Upper lobe of left lung (tissue), 6 donors: ENCODE measurements around the gene AFF3. TPM values are rescaled to one million over a fixed set of nuclear protein-coding genes. Genes with fewer than 3 reads are reported as not detected.
A peak's percentile ranks its signal among the peaks of the same experiment; 100 is the strongest.

ENCODE experiments used
- ATAC-seq, 2 donors: fragments of 200-7000 bp; cut with Tn5 transposase; one replicate each; pipeline ENCODE4 v1.9.1; 2022; ENCODE audit warnings: mild to moderate bottlenecking in 2 of 2, moderate library complexity in 2 of 2; ENCODE audit not compliant: low FRiP score in 2 of 2
- DNase-seq, 2 donors: peaks; one replicate each; pipeline ENCODE4 v3.0.0-alpha.2; 2019 to 2020
- H3K27ac ChIP-seq, 4 donors: fragments of 200-600 bp; sonication (generic); one replicate each; pipeline ENCODE4 v1.5.1; 2016 to 2019
- H3K27me3 ChIP-seq, 4 donors: fragments of 200-600 bp; sonication (generic); one replicate each; pipeline ENCODE4 v1.5.1; 2017 to 2019
- H3K36me3 ChIP-seq, 4 donors: fragments of 200-600 bp; sonication (generic); one replicate each; pipeline ENCODE4 v1.5.1; 2016 to 2019
- H3K4me1 ChIP-seq, 4 donors: fragments of 200-600 bp; sonication (generic); one replicate each; pipeline ENCODE4 v1.5.1; 2018 to 2019
- H3K4me3 ChIP-seq, 4 donors: fragments of 200-600 bp; sonication (generic); one replicate each; pipeline ENCODE4 v1.5.1; 2017 to 2019; ENCODE audit warnings: mild to moderate bottlenecking in 2 of 4, moderate library complexity in 1 of 4
- H3K9me3 ChIP-seq, 4 donors: fragments of 200-600 bp; sonication (generic); one replicate each; pipeline ENCODE4 v1.5.1; 2018 to 2019
- EP300 ChIP-seq, 4 donors: sonication (generic); formaldehyde crosslinking; IDR thresholded peaks; one replicate each; pipeline ENCODE4 v1.5.1; 2017; ENCODE audit warnings: antibody characterized with exemption in 4 of 4, control low read depth in 2 of 4
- POLR2A ChIP-seq, 4 donors: fragments of 450-650 bp; IDR thresholded peaks; one replicate each; pipeline ENCODE4 v1.5.1; 2016 to 2017; ENCODE audit warnings: antibody characterized with exemption in 4 of 4, mild to moderate bottlenecking in 2 of 4
- POLR2AphosphoS5 ChIP-seq, 2 donors: sonication (generic); formaldehyde crosslinking; IDR thresholded peaks; one replicate each; pipeline ENCODE4 v1.5.1; 2017; ENCODE audit warnings: antibody characterized with exemption in 2 of 2
- WGBS, 2 donors: methylation state at CpG; one replicate each; pipeline ENCODE4 v1.1.5; 2017 to 2018; 5-methylcytosine and 5-hydroxymethylcytosine counted together
- total RNA-seq, 6 donors: library from RNA; depleted of rRNA in 4 of 6; stranded (reverse); fragments of >200 nt in 4 of 6; gene quantifications; one replicate each; pipeline versions ENCODE4 v1.1.0 to v1.2.1, GENCODE V29; 2016 to 2021
- TF ChIP-seq, protein P1 (sequence below), 6 experiments: fragments of 450-650 bp in 4 of 6; fragments of 200-600 bp in 2 of 6; sonication (generic) in 2 of 6; IDR thresholded peaks; one replicate each; pipeline ENCODE4 v1.5.1; 2016 to 2019; ENCODE audit warnings: antibody characterized with exemption in 6 of 6
- donor health status: DM: no; HTN: no; CAD: no; lungs with moderate emphysema.
- donor health status: DM: no; HTN: yes; CAD: no; lungs with severe emphysema.

AFF3 gene
- total RNA-seq, 6 donors from 2014 or later = 21.0 to 195 (median 47.9) TPM

DNA sequence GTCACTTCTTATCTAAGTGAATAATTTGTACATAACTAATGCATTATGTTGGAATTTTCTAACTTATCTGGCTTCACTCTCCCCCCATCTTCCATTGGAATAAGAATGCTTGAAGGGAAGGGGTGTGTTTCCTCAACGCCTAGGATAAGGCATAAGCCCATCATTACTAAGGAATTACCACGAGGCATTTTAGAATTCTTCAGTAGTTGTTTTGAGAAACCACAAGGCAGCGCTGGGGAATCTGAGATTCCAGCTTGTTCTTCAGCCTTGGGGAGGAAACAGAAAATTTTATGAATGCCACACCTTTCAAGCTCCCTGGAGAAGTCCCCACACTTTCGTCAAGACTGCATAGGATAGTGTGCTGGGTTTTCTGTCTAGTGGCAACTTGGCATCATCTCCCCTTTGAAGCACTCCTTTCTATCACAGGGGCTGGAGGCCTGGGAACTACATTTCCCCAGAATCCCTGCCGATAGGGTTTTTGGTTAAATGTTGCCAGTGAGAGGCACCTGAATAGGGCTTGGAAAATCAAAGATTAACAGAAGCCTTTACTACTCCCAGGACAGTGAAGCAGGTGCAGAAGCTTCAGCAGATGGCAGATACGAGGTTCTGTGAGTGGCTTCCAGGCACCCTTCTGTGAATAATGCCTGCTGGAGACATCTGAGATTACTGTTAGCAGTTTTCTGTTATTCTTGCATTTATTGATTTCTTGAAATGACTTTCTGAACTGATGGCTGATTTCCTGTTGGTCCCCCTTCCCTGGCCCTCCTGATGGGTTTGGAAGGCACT is 459.9 kb downstream of the AFF3 start:
- DNase-seq (no peak), ATAC-seq (peak in 1 of 2 donors; percentile 43)
- 95 to 98% methylated on average over 6 of the region's 6 CpGs for WGBS, 2 donors
- Histone ChIP-seq H3K36me3 (no peaks in the 10 kb centered on the region), H3K9me3 (no peaks in the 10 kb centered on the region), H3K27me3 (no peaks in the 10 kb centered on the region), H3K4me3 (no peak overlapping the region), H3K4me1 (no peaks in the 10 kb centered on the region), H3K27ac (no peak overlapping the region)
- no peak for TF ChIP-seq POLR2AphosphoS5 (IDR thresholded peaks at IDR 0.05)
- no peak for TF ChIP-seq EP300 (IDR thresholded peaks at IDR 0.05)
- TF ChIP-seq, protein P1, sequence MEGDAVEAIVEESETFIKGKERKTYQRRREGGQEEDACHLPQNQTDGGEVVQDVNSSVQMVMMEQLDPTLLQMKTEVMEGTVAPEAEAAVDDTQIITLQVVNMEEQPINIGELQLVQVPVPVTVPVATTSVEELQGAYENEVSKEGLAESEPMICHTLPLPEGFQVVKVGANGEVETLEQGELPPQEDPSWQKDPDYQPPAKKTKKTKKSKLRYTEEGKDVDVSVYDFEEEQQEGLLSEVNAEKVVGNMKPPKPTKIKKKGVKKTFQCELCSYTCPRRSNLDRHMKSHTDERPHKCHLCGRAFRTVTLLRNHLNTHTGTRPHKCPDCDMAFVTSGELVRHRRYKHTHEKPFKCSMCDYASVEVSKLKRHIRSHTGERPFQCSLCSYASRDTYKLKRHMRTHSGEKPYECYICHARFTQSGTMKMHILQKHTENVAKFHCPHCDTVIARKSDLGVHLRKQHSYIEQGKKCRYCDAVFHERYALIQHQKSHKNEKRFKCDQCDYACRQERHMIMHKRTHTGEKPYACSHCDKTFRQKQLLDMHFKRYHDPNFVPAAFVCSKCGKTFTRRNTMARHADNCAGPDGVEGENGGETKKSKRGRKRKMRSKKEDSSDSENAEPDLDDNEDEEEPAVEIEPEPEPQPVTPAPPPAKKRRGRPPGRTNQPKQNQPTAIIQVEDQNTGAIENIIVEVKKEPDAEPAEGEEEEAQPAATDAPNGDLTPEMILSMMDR (IDR thresholded peaks at IDR 0.05) = no peak
- TF ChIP-seq POLR2A (IDR thresholded peaks at IDR 0.05) = no peak

DNA sequence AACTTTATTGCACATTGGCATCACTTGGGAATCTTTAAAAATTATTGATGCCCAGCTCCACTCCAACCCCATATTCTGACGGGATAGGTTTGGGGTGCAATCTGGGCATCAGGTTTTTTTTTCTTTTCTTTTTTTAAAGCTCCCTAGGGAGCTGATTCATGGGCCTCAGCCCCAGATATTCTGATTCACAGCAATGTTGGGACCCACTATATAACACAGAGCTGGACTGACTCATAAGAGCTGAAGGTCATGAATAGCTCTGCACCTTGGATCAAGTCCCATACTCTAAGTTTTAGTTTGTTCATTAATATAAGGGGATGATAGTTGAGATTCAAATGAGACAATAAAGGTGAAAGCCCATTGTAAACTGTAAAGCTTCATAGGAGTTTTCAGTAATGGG is 461.4 kb downstream of the AFF3 start:
- 92% methylated on average over 1 of the region's 1 CpG for WGBS, 2 donors
- no peaks in the 10 kb centered on the region for H3K36me3 ChIP-seq

DNA sequence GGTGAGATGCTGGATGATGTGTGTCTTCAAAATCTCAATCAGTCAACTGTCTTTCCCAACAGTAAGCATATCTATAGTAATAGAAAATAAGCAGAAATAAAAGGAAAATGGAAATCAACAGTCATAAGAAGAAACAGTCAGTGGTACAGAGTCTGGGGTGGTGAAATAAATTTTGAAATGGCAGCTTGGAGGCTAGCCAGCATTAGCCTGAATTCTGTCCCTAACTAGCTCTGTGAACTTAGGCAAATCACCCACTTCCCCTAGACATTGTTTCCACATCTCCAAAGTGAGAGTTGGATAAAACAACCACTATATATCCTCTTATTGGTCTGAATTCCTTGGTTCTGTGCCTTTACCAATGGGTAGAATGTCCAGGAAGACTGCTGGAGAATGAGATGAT is 462.9 kb downstream of the AFF3 start:
- H3K9me3 ChIP-seq = no peaks in the 10 kb centered on the region
- DNase-seq (no peak), ATAC-seq (no peak)
- H3K27ac ChIP-seq = no peak overlapping the region
- no peaks in the 10 kb centered on the region for H3K36me3 ChIP-seq
- no peaks in the 10 kb centered on the region for H3K4me1 ChIP-seq
- no peak overlapping the region for H3K4me3 ChIP-seq
- no peaks in the 10 kb centered on the region for H3K27me3 ChIP-seq
- TF ChIP-seq POLR2AphosphoS5 (IDR thresholded peaks at IDR 0.05) = no peak
- no peak for TF ChIP-seq POLR2A (IDR thresholded peaks at IDR 0.05)
- TF ChIP-seq, protein P1 (IDR thresholded peaks at IDR 0.05) = no peak
- no peak for TF ChIP-seq EP300 (IDR thresholded peaks at IDR 0.05)

More for the DNA sequence above, 461.4 kb downstream of the AFF3 start:
- no peak overlapping the region for H3K4me3 ChIP-seq
- TF ChIP-seq, protein P1 (IDR thresholded peaks at IDR 0.05) = no peak
- TF ChIP-seq POLR2A (IDR thresholded peaks at IDR 0.05) = no peak
- no peak for TF ChIP-seq EP300 (IDR thresholded peaks at IDR 0.05)
- TF ChIP-seq POLR2AphosphoS5 (IDR thresholded peaks at IDR 0.05) = no peak
- H3K9me3 ChIP-seq = no peaks in the 10 kb centered on the region
- ATAC-seq = peak in 1 of 2 donors; percentile 37
- no peaks in the 10 kb centered on the region for H3K4me1 ChIP-seq
- no peaks in the 10 kb centered on the region for H3K27me3 ChIP-seq
- no peak overlapping the region for H3K27ac ChIP-seq
- DNase-seq = no peak

DNA sequence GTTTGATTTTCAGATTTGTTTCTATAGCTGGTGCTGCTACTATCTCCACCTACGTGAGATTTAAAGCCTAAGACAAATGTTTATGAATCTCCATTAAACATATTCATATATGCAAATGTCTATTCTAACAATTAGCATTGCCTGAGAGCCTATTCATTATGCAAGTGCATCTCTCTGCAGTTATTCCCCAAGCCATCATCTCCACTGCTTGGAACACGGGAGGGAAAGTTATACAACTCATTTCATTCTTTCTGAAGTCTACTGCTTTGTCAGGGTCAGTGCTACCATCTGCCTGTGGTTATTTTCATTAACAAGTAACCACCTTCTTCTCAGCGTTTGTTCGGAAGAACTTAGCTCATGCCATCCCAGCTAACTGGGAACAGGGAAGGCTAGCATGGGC is 463.8 kb downstream of the AFF3 start:
- H3K27me3 ChIP-seq = no peaks in the 10 kb centered on the region
- no peak for ATAC-seq
- H3K4me3 ChIP-seq = no peak overlapping the region
- WGBS, 2 donors = 68 to 99% methylated on average over 4 of the region's 4 CpGs
- peaks cover 0 to 2% (median 0%) of the 10 kb centered on the region in 4 donors for H3K4me1 ChIP-seq
- H3K36me3 ChIP-seq = no peaks in the 10 kb centered on the region
- H3K9me3 ChIP-seq = no peaks in the 10 kb centered on the region
- no peak for DNase-seq
- no peak for TF ChIP-seq EP300 (IDR thresholded peaks at IDR 0.05)
- TF ChIP-seq POLR2A (IDR thresholded peaks at IDR 0.05) = no peak
- TF ChIP-seq POLR2AphosphoS5 (IDR thresholded peaks at IDR 0.05) = no peak
- TF ChIP-seq, protein P1 (IDR thresholded peaks at IDR 0.05) = no peak
- H3K27ac ChIP-seq = no peak overlapping the region

DNA sequence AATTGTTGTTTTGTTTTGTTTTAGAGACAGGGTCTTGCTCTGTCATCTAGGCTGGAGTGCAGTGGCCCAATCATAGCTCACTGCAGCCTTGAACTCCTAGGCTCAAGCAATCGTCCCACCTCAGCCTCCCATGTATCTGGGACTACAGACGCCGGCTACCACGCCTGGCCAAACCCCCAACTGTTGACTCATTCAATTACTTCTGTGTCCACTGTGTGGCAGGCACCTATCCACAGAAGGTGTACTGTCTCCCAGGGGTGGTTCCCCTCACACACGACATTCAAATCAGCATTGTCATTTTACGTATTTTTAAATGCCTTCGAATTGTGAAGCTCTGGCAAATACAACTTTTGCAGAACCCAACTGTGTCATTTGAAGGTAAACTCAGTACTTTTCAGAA is 464.6 kb downstream of the AFF3 start:
- no peaks in the 10 kb centered on the region for H3K36me3 ChIP-seq

More for the DNA sequence above, 464.6 kb downstream of the AFF3 start:
- H3K9me3 ChIP-seq = no peaks in the 10 kb centered on the region
- no peak overlapping the region for H3K27ac ChIP-seq
- no peak overlapping the region for H3K4me3 ChIP-seq
- H3K27me3 ChIP-seq = no peaks in the 10 kb centered on the region
- TF ChIP-seq, protein P1 (IDR thresholded peaks at IDR 0.05) = no peak
- TF ChIP-seq POLR2AphosphoS5 (IDR thresholded peaks at IDR 0.05) (no peak), EP300 (IDR thresholded peaks at IDR 0.05) (no peak), POLR2A (IDR thresholded peaks at IDR 0.05) (no peak)
- DNase-seq (no peak), ATAC-seq (no peak)
- WGBS, 2 donors = 95 to 96% methylated on average over 7 of the region's 7 CpGs
- H3K4me1 ChIP-seq = peaks cover 0 to 10% (median 0%) of the 10 kb centered on the region in 4 donors
